ENCODE measurements around the gene ZP1. TPM values are rescaled to one million over a fixed set of nuclear protein-coding genes. Genes with fewer than 3 reads are reported as not detected.

Gene ZP1
- total and polyA plus RNA-seq, 2 of the 13 experiments (the other 11 are each of a cell fraction or from before 2014, with no cell fraction given) = 0.16 TPM; not detected in 1

DNA sequence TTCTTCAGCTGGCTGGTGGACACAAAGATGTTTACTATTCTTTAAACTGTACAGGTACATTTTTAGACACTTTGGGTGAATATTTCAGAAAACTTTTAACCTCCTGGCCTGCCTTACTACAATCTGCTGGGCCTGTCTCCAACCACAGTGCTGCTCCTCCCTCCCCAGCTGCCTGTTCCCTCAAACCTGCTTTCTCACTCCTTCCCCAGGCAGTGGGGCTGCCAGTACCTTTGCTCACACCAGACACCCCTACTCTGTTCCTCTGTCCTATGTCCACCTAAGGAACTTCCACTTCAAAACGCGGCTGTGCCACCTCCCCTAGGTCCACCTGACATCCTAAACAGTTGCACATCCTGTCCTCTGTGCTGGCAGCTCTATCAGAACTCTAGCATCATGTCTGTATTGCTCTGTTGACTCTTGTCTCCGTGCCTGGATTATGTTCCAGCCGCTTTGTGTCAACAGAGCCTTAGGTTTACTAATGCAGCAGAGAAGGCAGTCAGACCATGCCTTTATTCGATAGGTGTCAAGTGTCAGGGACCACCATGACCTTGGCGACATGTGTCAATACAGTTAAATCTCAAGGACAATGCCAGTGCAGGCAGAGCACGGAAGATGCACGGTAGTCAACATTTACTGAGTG lies 13.4 kb downstream of the ZP1 start (continued):
- TF ChIP-seq, protein P1, sequence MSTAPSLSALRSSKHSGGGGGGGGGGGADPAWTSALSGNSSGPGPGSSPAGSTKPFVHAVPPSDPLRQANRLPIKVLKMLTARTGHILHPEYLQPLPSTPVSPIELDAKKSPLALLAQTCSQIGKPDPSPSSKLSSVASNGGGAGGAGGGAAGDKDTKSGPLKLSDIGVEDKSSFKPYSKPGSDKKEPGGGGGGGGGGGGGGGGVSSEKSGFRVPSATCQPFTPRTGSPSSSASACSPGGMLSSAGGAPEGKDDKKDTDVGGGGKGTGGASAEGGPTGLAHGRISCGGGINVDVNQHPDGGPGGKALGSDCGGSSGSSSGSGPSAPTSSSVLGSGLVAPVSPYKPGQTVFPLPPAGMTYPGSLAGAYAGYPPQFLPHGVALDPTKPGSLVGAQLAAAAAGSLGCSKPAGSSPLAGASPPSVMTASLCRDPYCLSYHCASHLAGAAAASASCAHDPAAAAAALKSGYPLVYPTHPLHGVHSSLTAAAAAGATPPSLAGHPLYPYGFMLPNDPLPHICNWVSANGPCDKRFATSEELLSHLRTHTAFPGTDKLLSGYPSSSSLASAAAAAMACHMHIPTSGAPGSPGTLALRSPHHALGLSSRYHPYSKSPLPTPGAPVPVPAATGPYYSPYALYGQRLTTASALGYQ (CRISPR knock-in tag; IDR thresholded peaks at IDR 0.05) = peak; percentile 98
- TF ChIP-seq ZFP90 (CRISPR knock-in tag; IDR thresholded peaks at IDR 0.05; ENCODE audit: borderline replicate concordance) = peak; percentile 91; the same call in 1 of the 2 replicates
- no peak for TF ChIP-seq ZNF20 (CRISPR knock-in tag; IDR thresholded peaks at IDR 0.05)
- no peak for TF ChIP-seq PLSCR1 (CRISPR knock-in tag; IDR thresholded peaks at IDR 0.05; ENCODE audit: borderline replicate concordance)
- peak; percentile 97 for TF ChIP-seq ZNF331 (CRISPR knock-in tag; IDR thresholded peaks at IDR 0.05)
- TF ChIP-seq KDM4B (CRISPR knock-in tag; IDR thresholded peaks at IDR 0.05) = peak; percentile 83; the same call in 1 of the 2 replicates
- no peak for TF ChIP-seq NFE2L2 (IDR thresholded peaks at IDR 0.05; ENCODE audit: low read length)
- no peak for TF ChIP-seq ATF3 (CRISPR knock-in tag; IDR thresholded peaks at IDR 0.05)
- no peak for TF ChIP-seq MLXIP (CRISPR knock-in tag; IDR thresholded peaks at IDR 0.05; ENCODE audit: borderline replicate concordance)
- TF ChIP-seq, protein P2, sequence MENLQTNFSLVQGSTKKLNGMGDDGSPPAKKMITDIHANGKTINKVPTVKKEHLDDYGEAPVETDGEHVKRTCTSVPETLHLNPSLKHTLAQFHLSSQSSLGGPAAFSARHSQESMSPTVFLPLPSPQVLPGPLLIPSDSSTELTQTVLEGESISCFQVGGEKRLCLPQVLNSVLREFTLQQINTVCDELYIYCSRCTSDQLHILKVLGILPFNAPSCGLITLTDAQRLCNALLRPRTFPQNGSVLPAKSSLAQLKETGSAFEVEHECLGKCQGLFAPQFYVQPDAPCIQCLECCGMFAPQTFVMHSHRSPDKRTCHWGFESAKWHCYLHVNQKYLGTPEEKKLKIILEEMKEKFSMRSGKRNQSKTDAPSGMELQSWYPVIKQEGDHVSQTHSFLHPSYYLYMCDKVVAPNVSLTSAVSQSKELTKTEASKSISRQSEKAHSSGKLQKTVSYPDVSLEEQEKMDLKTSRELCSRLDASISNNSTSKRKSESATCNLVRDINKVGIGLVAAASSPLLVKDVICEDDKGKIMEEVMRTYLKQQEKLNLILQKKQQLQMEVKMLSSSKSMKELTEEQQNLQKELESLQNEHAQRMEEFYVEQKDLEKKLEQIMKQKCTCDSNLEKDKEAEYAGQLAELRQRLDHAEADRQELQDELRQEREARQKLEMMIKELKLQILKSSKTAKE (CRISPR knock-in tag; IDR thresholded peaks at IDR 0.05; ENCODE audit: borderline replicate concordance) = peak; percentile 99
- no peak for TF ChIP-seq SNAI1 (CRISPR knock-in tag; IDR thresholded peaks at IDR 0.05; ENCODE audit: borderline replicate concordance)
- peak; percentile 96 for TF ChIP-seq ZNF430 (CRISPR knock-in tag; IDR thresholded peaks at IDR 0.05)
- 0 out of 2 replicates have a peak, but pooled peaks have one; percentile 48 for TF ChIP-seq RFXANK (CRISPR knock-in tag; IDR thresholded peaks at IDR 0.05)
- no peak for TF ChIP-seq SMAD1 (CRISPR knock-in tag; IDR thresholded peaks at IDR 0.05; ENCODE audit: borderline replicate concordance, low read depth)
- peak; percentile 98 for TF ChIP-seq MEIS2 (CRISPR knock-in tag; IDR thresholded peaks at IDR 0.05)
- no peak for TF ChIP-seq ZXDC (CRISPR knock-in tag; IDR thresholded peaks at IDR 0.05)
- TF ChIP-seq MYC (CRISPR knock-in tag; IDR thresholded peaks at IDR 0.05; ENCODE audit: borderline replicate concordance) = peak; percentile 85; the same call in 1 of the 2 replicates
- peak; percentile 86; the same call in 1 of the 2 replicates for TF ChIP-seq RXRA (CRISPR knock-in tag; IDR thresholded peaks at IDR 0.05)
- TF ChIP-seq GTF3A (CRISPR knock-in tag; conservative IDR thresholded peaks at IDR 0.05) = no peak
